DLD1 (cell line): ENCODE measurements around the gene KANTR.

ENCODE experiments used
- in situ Hi-C: cut with HindIII; loops from 2 replicates; pipeline ENCODE4 v1.10.0; 2017; ENCODE audit warnings: low sequenced_read_pairs

The KANTR gene

GRCh38 chrX:53080628-53081580, 13.0 kb upstream of the KANTR start:
- in situ Hi-C loops, result no loop called here

DNA sequence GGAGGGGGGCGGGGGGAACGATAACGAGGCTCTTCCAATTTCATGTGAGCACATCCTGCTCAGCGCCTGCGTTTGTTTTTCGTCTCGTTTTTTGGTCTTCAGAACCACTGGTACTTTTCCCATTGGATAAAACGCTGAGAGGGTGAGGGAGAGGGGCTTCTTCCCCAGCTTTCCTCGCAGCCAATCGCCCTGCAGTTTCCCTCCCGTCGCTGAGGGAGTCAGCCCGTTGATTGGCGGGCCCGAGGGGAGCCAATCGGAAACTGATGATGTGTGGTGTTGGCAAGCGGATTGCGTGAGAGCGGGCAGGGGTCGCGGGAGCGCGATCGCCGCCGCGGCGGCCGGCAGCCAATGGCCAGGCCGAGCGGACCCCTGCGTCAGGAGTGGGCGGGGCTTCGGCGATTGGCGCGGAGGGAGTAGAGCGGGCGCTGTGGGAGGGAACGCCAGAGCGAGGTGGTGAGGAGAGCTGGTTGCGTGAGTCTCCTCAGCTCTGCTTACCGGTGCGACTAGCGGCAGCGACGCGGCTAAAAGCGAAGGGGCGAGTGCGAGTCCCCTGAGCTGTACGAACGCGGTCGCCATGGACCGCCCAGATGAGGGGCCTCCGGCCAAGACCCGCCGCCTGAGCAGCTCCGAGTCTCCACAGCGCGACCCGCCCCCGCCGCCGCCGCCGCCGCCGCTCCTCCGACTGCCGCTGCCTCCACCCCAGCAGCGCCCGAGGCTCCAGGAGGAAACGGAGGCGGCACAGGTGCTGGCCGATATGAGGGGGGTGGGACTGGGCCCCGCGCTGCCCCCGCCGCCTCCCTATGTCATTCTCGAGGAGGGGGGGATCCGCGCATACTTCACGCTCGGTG, 11.8 kb upstream of the KANTR start, which contains the start of gene TSPYL2:
Gene TSPYL2, plus strand, starts transcription at position 443 of the 848 bp plus-strand sequence. Its CDS starts 132 bp downstream, at position 575.
- in situ Hi-C loops, result no loop called here

DNA sequence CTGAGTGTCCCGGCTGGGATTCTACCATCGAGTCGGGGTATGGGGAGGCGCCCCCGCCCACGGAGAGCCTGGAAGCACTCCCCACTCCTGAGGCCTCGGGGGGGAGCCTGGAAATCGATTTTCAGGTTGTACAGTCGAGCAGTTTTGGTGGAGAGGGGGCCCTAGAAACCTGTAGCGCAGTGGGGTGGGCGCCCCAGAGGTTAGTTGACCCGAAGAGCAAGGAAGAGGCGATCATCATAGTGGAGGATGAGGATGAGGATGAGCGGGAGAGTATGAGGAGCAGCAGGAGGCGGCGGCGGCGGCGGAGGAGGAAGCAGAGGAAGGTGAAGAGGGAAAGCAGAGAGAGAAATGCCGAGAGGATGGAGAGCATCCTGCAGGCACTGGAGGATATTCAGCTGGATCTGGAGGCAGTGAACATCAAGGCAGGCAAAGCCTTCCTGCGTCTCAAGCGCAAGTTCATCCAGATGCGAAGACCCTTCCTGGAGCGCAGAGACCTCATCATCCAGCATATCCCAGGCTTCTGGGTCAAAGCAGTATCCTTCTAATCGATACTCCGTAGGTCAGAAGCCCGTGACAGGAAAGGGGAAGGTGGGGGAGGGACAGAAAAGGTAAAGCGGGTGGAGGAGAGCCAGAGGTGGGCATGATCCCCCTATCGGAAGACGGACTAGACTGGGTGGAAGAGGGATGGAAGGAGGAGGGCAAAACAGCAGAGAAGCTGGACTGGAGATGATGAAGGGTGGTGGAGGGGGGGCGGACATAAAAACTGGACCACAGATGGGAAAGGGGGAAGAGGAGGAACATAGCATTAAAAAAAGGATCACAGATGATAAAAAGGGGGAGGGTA, 10.9 kb upstream of the KANTR start:
- in situ Hi-C loops, result no loop called here

GRCh38 chrX:53084043-53084570, 9.8 kb upstream of the KANTR start:
- in situ Hi-C loops, result no loop called here

- in situ Hi-C loops, result no loop called here
Measured at GRCh38 chrX:53084863-53085262, 9.1 kb upstream of the KANTR start.

GRCh38 chrX:53085661-53086229, 8.2 kb upstream of the KANTR start:
- in situ Hi-C loops, result no loop called here

DNA sequence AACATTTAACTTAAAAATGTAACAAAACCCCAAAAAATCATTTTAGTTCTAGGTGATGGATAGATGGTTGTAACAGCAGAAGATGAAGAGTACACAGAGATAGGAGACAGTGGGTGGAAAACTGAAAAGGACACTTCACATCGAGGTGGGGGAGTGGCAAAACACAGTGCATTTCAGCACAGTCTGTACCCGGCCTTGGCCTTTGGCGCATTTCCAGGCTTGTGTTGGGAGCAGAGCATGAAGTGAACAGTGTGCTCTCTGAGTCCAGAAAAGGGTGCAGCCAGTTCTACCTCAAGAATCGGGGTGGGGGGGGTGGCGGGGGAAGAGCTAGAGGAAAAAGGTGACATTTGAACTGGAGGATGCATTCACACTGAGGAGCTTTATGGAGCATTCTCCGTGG, 7.5 kb upstream of the KANTR start:
- in situ Hi-C loops, result no loop called here

GRCh38 chrX:53087388-53087831, 6.5 kb upstream of the KANTR start:
- in situ Hi-C loops, result no loop called here

DNA sequence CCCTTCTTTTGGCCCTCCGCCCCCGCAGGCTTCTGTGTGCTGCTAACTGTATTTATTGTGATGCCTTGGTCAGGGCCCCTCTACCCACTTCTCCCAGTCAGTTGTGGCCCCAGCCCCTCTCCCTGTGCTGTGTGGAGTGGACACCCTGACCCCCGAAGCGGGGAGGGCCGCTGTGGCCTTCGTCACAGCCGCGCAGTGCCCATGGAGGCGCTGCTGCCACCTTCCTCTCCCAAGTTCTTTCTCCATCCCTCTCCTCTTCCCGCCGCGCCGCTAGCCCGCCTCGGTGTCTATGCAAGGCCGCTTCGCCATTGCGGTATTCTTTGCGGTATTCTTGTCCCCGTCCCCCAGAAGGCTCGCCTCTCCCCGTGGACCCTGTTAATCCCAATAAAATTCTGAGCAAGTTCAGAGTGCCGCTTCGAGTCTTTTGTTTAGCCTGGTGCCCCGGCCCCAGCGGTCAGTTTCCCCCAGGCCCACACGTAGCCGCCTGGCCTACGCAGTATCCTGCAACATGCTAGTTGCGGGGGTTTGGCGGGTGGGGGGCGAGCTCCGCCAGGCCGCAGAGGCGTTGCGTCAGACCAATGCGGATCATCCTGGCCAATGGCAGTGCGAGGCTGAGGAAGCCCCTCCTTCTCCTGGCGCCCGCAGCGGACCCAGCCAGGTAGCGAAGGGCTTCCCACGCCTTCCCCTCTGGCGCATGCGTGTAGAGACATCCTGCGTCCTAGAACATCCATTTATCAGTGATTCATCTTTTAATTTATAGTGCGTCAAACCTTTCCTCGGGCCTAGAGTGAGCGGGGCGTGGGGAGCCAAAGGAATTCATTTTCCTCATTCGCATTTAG, 5.6 kb upstream of the KANTR start:
- in situ Hi-C loops, result no loop called here

DNA sequence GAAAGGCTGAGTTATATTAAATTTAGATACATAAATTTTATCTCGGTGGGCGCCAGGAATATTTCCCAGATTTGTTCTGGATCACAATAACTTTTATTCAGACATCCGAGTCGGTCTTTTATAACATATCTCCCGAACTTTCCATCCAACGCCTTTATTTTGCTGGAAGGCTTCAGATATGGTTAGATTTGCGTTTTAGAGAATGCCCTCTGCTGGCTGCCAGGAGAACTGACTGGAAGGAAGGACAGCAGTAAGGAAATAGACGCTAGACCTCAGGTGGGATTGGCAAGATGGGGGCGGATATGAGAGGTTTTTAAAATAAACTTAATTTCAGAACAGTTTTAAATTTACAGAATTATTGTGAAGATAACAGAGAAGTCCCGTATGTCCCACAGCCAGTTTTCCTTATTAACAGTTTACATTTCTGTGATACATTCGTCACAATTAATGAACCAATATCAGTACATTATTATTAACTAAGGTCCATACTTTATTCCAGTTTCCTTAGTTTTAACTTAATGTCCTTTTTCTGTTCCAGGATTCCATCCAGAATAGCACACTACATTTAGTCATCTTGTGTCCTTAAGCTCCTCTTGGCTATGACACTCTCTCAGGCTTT, 4.6 kb upstream of the KANTR start:
- in situ Hi-C loops, result no loop called here

GRCh38 chrX:53089925-53090324, 4.0 kb upstream of the KANTR start:
- in situ Hi-C loops, result no loop called here

DNA sequence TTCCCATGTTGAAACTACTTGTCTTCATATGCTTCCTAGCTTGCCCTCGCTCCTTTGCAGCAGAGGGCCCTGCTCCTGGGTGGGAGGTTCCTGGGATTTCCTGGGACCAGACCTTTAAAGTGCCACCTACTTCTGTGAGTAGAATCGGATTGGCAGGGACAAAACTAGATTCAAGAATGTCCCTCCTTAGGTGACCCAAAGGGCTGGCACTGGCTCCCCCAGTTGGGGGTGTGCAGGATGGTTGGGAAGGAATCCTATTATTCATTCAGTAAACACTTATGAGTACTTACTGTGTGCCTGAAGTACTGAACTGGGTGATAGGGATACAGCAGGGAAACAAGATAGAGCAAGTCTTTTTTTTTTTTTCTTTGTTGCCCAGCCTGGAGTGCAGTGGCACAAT, 2.6 kb upstream of the KANTR start:
- in situ Hi-C loops, result no loop called here

DNA sequence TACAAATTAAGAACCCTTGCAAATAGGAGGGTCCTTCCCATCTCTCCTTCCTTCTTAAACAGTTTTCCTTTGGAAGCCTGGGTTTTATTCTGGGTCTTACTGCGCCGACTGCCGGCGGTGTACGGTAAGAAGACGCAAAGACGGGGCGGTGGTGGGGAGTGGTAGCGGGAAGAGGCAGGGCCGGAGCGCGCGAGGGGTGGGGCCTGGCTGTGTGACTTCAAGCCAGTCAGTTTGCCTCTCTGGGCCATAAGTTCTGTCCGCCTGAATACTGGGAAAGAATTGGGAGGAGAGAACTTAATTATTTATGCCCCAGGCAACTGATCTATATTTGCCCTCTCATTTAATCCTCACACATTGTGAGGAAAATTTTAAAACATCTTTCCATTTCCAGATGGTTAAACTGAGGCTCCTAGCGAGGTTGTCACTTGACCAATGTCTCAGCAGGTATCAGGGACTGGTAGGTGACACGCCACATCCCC, 726 bp upstream of the KANTR start:
- in situ Hi-C loops, result no loop called here

- in situ Hi-C loops, result no loop called here
Measured at GRCh38 chrX:53094582-53094905, 602 bp downstream of the KANTR start.

DNA sequence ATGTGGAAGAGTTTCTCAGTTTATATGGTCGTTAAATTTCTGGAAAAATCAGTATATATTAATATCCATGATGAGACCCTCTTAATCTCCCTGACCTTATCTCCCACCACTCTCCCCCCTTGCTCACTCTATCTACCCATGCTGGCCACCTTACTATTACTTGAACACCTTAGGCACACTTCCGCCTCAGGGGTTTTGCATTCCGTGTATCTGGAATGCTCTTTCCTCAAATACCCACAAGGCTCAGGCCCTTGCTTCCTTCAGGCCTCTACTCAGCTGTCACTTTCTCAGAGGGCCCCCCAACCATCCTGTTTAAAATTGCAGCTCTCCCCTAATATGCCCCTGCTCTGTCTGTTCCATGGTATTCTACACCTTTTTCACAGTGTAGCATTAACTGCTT, 1.9 kb downstream of the KANTR start:
- in situ Hi-C loops, result no loop called here

GRCh38 chrX:53114864-53115549, 21.1 kb downstream of the KANTR start:
- in situ Hi-C loops, result no loop called here

GRCh38 chrX:53115550-53115874, 21.6 kb downstream of the KANTR start:
- in situ Hi-C loops, result no loop called here

GRCh38 chrX:53116101-53116500, 22.2 kb downstream of the KANTR start:
- in situ Hi-C loops, result no loop called here
